ENCODE results near the gene KY.

The KY gene

DNA sequence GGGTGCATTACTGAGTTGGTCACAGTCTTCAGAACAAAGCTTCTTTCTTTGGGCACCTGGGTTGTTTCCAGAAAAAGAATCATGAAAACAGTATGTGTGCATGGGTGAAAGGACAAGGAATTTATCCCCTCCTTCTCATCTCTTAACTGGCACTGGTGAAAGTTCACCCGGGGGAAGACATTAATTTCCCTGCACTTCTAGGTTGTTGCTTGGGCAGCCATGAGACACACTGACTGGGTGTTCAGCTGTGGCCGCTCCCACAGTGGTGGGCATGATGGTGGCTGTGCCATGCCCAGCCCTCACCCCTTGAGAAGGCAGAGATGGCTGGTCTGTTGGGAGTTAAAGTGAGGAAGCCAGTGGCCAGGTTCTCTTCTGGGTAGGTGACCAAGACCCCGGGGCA, 16.6 kb upstream of the KY start:
- no peak for DNase-seq

DNA sequence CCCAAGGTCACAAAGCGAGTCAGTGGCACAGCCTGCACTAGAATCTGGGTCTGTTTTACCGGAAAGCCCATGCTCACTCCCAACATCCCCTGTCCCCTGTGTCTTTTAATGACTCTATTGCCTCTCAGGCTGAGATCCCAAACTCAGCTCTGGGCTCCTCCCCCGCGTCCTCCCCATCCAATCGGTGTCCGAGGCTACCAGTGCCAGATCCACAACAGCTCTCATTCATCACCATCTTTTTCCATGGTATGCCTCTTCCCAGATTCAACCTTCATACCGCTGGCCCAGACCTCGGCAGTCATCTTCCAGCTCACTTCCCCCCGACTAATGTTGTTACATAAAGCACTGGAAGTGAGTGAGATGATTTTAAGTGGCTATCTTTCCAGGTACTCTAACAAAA, 16.1 kb upstream of the KY start:
- no peak for DNase-seq

DNA sequence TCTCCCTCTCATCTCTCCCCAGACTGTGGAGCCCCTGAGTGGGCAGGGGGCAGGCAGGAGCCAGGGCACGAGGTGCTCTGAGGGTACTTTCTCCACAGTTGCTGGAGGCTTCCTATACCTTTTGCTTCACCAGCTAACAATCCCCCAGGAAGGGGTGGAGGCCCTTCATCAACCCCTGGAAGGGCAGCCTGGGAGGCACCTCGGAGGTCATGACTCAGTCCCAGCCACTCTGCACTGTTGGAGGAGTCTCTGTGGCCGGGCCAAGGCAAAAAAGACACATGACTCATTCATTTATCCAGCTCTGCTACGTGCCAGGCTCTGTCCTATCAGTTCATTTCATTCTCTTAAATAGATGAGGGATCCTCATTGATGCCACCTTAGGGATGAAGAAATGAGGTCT, 15.6 kb upstream of the KY start:
- DNase-seq, result peak; percentile 74

DNA sequence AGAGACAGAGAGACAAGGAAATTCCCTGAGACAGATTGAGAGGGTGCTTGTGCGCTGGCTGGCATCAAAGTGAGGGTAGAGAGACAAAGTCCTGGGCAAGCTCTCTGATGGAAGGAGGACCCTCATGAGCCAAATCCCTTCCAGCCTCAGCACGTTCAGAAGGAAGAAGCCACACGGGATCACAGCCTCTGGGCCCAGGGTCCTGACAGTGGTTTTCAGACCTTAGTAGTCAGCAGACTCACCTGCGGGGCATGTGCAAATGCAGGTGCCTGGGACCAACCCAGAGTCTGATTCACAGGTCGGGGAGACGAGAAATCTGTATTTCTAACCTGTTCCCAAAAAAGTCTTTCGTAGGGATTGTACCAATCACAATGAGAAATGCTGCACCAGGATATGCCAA, 15.2 kb upstream of the KY start:
- DNase-seq, result no peak

DNA sequence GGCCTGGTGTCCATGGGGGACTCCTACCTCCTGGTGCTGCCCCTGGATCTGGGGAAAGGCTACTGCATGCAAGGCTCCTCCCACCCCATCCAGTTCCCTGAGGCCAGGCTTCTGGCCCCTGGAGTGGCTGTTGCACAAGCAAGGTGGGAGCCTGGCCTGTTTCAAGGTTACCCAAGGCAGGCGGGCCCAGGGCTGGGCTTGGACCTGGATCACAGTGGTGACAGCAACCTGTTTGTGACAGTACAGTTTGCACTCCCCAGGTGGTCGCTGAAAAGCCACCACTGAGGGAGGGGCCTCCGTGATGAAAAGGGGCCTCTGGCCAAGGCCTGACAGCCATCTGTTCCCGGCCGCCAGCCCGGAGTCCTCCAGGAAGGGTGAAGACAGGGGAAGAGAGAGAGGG, 14.4 kb upstream of the KY start:
- DNase-seq, result no peak

DNA sequence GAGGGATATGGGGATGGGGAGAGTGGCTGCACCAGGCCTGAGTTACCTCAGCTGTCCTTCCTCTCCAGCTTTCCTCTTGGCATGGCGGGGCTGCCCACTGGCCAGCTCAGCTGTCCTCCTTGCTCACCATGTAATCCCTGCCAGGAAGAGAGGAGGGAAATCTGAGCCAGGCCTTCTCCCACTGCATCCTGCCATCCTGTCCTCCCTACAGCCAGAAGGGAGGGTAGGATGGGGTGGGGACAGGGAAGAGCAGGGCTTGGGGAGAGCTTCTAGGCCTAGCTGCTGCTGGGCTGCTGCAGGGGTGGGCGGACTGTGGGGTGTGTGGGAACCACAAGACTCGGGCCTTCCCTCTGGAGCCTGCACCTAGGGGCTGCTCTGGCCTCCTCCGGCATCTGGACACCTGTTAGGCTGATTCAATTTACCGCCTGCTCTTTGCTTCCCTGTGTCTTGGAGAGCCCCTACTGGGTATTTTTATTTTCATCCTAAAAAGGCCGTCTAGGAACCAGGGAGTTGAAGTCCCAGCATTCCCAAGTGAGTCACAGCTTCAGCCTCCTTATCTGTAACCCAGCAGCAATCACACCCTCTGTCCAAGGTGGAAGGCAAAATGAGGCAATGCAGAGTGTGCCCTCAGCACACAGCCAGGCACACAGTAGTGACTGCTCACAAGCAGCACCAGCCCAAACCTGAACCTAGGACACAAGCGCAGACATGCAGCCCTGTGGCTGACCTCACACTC, 13.1 kb upstream of the KY start:
- peak; percentile 74 for DNase-seq

DNA sequence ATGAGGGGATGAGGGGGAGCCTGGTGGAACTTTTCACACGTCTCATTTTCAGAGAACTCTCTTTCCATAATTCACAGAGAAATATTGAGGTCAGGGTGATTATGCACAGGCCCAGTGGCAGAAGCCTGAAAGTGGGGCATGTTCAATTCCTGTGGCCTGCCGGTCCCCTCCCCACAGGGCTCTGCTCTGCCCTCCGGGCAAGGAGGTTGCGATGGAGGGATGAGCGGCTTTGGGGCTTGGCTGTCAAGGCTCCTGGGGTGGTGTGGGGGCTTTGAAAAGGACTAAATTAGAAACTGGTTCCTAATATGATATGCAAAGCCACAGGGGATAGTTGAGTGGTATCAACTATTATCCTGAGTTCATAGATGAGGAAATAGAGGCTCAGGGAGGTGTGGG, 9.2 kb upstream of the KY start:
- DNase-seq, result no peak

DNA sequence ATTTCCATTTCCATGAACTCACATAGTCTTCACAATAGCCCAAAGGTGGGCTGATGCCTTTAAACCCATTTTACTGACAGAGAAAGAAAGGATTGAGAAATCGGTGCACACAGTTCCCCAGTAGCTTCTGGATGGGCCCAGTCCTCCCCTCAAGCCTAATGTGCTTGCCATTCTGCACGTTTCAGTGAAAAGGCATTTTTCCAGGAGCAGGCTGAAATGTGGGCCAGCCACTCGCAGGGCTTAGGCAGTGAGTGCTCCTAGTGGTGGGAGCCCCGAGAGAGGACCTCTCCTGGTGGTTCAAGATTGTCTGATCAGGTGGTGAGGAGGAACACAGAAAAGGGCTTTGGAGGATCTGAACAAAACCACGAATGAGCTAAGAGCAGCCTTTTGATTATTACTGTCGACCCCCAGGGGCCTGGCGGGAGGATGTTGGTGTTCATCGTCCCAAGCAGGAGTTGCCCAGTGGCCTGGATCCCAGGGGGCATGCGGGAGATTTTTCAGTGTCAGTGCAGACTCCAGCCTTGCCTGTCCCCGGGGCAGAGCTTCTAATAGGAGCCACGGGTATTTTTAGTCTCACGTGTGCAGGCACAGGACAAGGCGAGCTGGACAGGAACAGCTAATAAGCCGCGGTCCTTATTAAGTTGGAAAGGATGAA, 8.7 kb upstream of the KY start:
- DNase-seq, result peak; percentile 39

DNA sequence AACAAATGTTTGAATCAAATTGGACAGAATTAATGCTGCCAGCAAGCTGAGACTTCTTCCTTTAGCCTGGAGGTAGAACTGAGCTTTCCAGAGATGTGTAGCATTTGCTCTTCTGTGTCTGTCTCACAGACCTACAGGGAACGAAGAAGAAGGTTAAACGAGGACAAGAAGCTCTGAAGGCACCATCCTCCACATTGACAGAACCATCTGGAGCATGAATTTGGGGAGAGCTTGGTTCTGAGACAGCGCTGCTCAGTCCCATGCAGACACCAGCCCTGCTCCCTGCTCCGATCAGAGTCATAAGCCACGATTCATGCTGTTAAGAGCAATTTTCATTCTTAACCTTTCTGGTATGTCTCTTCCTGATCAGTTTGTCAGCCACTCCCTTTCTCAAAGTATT, 7.7 kb upstream of the KY start:
- DNase-seq, result peak; percentile 32

DNA sequence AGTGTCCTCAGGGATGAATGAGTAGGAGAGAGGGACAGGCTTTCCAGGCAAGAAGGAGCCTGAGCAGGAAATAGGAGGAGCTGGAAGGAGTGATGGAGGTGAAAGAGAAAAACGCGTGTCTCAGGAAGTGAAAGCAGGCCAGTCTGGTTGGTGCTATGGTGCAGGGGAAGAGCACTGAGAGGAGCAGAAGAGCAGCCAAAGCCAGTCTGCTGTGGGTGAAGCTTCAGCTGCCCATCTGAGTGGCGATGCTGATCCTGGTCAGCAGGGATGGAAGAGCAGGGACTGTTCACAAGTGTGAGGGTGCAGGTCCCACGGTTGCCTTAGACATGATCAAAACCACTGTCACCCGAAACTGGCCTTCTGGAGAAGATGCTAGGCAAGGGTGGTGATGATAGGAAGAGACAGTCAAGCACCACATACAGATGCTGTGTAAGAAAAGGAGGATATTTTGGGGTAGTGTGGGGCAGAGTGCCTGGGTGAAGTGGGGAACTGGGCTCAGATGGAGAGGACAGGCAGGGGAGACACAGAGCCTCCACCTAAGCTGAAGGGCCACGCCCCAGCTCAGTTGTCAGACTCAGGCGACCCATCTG, 5.5 kb upstream of the KY start:
- DNase-seq, result no peak

DNA sequence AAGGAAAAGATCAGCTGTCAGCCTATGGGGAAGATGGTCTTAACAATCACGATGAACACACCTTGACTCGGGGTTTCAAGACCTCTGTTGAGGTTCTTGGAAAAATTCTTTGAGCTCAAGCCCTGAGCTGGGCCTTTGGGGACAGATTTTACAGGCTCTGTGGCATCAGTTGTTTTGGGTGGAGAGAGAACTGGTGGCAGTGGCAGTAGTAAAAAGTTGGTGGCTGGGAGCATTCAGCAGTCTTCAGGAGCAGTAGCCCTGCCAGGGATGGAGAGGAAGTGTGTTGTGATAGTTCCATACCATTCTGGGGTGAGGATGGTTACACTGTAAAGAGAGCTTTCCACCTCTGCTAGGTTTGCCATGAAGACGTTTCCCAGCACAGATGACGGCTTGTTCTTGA, 4.9 kb upstream of the KY start:
- DNase-seq, result no peak

DNA sequence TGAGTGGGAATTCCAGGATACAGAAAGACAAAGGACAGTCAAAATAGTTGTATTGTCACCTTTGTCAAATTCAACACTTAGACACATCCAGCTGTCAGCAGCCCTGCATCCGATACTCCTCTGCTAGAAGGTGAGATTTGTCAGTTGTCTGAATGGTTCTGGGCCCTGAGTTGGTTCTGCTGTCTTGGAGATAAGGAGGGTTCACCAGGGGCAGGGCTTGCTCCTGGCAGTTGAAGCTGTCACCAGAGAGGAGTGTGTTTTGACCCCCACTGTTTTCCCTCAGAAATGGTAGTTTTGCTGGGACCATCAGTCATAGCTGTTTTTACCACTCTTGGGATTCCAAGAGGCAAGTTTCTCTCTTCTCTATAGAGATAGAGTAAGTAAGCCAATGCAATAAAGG, 3.2 kb upstream of the KY start:
- no peak for DNase-seq

DNA sequence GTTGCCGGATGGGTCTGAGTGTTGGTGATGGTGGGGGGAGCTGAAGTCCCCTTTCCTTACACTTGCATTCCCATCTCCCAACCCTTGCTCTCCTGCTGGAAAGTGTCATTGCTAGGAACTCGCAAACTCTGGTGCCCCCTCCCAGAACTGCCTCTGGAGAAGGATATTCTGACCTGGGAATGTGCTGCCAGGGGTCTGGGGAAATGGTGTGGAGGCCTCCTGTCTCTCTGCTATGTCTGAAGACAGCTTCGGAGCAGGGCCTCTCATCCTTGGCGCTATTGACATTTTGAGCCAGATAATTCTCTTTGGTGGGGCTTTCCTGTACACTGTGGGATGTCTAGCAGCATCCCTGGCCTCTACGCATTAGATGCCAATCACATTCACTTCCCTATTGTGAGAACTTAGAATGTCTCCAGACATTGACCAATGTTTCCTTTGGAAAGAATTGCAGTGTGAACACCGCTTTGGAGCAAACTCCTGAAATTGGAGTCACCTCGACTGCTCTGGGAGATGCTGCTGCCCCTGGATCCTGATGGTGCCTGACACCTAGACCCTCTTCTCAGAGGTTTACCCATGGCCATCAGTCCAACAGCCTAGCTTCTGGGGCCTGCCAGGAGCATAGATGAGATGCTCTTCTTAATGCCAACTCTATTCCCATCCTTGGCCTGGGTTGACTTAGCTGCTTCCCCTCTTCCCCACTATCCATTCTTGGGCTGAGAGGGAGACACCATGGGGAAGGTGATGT, 2.2 kb upstream of the KY start:
- no peak for DNase-seq

DNA sequence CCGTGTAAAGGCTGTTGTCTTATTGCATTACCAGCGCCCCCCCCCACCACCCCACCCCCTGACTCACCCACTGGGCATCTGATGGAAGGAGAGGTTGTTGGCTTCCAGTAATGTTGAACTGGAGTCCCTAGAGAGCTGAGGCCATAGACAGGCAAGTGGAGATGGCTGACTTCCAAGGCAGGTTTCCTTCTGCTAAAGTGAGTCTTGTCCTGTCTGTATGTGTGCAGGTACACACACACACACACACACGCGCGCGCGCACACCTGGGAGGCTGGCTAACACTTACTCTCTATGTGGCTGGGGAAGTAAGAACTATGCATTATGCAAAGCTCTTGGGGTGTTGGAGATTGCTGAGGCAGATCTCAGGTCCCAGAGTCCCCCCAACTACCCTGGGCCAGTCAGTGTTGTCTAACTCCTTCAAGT, 1.6 kb upstream of the KY start:
- peak; percentile 45 for DNase-seq

DNA sequence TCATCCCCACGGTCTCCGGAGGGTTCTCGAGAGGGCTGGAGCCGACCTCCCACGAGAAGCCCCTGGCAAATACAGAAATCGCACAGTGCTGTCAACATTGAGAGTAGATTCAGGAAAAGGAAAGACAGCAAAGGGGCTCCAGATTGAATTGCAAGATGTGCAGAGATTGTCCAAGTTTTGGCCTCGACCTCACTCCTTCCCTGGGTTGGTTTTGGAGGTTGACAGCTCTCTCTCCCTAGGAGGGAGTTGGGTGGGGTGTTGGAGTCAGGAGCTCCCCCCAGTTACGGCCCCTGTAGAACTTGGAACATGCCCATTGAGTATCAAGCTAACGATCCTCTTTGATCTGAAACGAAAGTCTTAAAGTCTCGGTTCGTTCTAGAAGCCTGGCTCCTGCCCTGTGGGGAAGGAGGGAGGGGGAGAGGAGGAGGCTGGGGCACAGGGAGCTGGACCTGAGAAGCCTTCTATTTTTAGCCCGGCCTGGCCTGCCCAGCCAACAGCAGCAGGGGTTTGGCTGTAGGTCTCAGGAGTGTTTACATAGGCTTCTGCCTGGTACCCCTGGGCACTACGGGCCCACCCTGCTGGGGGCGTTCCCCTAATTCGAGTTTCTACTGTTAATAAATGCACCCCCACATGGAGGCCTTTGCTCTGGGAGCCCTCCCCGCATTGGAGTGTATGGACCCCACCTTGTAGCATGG, 672 bp upstream of the KY start:
- peak; percentile 58 for DNase-seq

DNA sequence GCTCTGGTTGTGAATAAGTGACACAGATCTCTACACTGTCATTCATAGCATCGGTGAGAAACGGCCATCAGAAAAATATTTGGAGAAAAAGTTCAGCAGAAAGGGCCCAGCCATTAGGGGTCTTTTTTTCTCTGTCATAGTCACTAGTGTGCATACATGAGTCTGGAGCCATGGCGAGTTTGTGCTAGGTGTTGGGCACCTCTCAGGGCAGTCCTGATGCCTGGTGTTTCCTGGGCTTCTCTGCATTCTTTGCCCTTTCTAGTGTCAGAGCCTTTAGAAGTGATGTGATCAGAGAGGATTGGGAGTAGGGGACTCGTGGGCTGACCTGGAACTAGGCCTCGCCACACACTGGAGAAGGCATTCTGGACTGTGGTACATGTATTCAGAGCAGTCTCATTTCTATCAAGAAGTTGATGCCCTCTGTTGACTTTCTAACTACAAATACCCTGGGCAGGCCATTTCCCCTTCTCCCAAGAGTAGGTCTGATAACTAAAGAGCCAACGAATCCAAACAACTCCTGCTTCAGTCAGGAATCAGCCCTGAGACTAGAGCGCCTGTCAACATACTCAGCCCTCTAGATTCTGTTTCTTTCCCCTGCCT, 1.6 kb downstream of the KY start:
- peak; percentile 46 for DNase-seq

DNA sequence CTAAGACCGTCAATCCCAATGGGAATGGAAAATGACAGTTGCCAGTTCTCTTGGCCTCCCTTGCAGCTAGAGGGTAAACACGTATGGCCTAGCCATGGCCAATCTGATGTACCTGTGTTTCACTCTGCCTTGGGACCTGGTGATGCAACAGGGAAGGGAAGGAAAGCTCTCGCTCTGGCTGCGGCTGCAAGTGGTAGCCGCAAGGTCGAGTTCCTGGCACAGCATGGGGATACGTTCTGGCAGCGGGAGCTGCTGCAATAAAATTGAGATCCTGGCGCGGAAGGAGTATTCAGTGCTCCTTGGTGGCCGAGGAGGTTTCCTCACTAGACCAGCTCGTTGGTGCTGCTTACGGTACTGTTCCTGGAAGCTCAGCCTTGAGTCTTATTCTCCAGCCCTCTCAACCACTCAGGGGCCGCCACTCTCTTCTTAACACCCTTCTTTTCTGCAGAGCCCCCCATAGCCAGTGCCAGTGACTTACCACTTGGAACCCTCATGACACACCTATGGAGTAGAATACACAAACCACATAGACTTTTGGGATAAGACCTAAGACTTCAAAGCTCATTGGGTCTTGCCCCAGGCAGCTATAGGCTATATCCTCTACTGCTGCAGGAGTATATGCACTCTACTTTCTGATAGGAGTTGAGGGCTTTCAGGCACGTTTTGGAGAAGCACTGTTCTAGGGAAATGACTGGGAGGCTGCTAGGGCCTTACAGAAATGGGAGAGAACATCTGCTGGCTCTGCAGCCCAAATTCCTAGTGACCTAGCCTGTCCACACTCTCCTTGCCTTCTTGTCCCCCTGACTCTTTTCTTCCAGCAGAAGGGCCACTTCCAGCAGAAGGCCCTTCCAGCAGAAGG, 2.7 kb downstream of the KY start:
- DNase-seq, result peak; percentile 47

DNA sequence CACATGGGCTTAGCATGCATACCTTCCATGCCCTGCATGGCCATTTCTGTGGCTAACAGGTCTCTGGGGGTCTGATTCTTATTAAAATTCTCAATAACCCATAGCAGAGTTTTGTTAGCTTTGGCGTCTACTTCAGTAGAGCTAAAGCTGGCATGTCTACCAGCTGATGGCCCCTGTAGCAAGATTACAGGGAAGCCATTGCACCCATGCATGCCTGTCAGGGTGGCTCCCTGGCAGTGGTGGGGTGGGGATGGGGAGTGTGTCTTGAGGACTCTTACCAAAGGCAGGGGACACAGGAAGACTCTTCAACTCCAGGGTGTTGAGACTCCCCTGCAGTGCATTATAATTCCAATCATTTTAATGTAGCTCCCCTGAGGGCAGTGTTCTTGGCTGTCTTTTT, 4.7 kb downstream of the KY start:
- DNase-seq, result peak; percentile 39

DNA sequence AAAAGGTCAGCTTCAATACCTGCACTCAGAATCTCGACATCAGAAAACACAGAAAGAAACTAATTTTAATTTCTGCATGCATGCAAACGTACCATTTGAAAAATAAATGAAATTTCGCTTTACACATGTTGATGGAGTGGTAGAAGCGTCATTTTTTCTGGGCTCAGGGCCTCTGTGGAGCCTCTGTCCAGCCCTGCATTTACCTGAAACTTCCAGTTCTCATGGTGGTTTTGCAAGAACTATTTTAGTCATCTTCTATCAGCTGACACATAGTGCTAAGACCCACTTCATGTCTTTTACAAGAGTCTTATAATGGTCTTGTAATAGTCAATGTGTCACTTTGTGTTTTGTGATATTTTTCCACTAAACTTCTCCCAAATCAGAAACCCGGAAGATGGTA, 5.3 kb downstream of the KY start:
- DNase-seq, result peak; percentile 8

DNA sequence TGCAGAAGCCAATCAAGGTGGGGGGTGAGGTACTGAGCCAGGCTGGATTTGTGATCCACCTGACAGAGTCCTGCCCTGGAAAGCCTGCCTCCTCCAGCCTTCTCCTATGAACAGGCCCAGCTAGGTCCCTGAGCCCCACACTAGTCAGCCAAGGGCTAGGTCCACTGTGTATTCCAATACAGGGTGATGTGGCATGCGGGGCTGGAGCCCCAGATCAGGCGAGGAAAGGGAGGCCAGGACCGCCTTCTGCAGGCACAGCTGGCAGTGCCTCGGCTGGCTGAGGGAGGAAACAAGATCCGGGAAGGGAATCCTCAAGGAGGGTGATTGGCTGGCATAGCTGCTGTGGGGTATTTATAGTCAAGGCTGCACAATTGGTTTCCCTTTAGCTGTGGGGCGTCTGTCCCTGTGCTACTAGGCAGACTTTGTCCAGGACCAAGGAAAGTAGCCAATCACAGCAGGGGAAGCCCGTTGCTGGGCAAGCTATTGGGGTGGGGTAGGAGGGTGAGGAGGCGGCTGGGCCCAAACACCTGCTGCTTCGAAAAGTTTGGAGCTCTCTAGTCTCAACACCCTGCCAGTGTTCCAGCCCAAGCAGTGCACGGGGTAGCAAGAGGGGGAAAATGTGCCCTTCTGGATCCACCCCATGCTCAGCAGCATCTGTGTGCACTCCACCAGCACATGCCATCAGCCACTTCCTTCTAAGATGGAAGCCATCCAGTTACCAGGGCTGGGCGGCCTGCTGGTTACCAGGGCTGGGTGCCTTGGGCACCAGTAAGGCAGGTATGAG, 5.9 kb downstream of the KY start:
- peak; percentile 41 for DNase-seq

DNA sequence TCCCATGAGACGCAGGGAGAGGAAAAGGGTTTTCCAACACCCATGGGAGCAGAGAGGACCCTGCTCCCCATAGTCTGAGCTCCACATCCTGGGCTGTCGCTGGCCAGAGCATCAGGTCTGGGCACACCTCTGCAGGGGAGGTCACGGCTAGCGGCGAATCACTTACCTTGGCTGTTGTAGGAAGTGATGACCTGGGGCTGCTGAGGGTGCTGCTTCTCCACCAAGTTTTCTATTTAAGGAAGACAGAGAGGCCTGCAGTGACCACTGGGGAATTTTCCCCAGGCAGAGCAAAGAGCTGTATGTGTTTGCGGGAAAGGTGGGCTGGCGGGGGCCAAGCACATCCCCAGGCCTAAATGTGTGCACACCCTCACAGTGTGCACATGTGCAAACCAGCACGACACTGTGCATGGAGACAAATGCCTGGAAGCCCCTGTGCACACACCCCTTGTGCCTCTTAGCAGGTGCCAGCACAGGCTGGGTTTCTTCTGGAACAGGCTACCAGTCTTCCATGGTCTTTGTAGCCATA, 7.6 kb downstream of the KY start:
- peak; percentile 49 for DNase-seq
